Activated CD4-positive, alpha-beta T cell treated with anti-CD3 and anti-CD28 coated beads, Interleukin-10, Interleukin-2, amounts not matched to agents 100 ng/mL and 50 ng/mL, durations not matched to agents 16 hours and 8 hours (primary cell): ENCODE data around the gene DPYSL3.

Experiments used
- DNase-seq: peaks from one replicate; pipeline ENCODE4 v3.0.0-alpha.2; 2020

Gene DPYSL3

DNA sequence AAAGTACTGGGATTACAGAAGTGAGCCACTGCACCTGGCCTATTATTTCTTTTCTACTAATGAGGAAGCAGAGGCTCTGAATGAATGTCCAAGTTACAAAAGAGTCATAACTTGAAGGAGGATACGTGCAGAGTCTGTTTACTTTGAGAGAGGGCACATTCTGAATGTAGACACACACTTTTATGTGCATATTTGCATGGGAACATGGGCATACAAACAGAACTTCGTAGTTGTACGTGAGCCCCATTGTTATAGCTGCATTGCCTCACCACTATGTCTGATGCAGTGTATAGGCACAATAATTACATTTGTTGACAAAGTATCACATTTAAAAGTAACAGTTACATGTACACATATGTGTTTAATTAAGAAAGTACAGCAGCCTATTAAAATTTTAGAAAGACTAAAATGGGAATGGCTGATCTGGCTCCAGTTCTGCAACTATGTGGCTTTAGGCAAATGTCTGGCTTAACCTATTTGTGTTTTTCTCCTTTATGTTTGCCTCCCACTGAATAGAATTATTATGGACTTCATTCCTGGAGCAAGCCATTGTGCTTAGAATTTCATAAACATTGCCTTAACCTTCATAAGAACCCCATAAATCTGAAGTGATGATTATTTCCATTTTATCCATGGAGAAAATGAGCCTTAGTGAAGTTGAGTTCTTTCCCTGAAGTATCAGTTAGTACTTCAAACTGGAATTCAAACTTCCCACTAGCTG, 3.0 kb upstream of the DPYSL3 start:
- DNase-seq = no peak

DNA sequence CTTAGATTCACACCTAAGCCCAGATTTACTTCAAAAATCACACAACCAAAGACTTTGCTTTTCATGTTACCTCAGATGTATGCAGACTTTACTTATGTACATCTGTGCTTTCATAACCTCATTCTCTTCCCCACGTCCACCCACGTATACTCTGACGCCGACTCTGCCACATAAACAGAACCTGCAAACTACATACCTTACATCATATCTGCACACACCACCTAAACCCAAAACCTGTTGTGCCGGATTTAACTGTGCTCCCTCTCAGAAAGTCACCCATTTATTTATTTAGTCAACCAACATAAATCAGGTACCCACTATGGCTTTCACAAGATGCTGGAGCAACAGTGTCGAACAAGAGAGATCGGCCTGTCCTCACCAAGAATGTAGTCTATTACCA, 1.0 kb upstream of the DPYSL3 start:
- DNase-seq = no peak

DNA sequence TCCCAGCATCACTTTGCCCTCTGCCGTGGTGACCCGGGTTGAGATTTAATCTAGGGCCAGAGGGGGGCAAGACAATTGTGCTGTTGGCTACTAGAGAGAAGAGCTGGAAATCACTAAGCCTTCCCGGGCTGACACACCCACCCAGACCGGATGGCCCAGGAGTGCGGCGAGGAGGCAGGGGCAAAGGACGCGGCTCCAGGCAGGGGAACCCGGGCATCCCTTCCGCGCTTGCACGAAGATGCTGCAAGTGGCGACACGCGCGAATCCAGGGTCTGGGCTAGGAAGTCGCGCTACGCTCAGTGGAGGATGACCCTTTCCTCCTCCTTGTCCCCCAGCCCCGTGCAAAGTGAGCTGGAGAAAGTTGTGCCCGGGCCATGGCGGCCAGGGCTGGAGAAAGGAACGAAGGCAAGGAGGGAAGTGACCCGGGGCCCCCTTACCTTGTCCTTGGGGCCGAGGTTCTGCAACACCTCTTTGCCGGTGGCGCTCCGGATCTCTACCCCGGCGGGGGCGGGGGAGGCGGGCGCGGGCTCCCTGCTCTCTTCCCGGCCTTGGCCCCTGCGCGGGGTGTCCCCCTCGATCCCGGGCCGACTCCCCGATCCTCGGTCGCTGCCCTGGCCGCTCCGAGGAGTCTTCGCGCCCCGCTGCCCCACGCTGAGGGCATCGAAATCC, 693 bp downstream of the DPYSL3 start:
- no peak for DNase-seq

DNA sequence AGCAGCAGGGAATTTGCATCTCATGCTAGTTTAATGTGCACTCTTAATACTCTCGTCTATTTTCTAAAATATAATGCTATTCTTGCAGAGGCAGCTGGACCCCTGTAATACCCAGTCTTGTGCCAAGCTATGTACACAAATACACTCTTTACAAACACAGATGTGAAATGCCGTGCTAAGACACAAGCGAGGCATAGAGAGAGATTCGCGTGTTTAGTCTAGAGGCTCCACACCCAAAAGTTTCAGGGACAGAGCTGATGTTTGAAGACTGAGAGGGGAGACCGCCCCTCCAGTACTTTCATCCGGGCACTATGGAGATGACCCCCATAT, 1.2 kb downstream of the DPYSL3 start:
- no peak for DNase-seq

DNA sequence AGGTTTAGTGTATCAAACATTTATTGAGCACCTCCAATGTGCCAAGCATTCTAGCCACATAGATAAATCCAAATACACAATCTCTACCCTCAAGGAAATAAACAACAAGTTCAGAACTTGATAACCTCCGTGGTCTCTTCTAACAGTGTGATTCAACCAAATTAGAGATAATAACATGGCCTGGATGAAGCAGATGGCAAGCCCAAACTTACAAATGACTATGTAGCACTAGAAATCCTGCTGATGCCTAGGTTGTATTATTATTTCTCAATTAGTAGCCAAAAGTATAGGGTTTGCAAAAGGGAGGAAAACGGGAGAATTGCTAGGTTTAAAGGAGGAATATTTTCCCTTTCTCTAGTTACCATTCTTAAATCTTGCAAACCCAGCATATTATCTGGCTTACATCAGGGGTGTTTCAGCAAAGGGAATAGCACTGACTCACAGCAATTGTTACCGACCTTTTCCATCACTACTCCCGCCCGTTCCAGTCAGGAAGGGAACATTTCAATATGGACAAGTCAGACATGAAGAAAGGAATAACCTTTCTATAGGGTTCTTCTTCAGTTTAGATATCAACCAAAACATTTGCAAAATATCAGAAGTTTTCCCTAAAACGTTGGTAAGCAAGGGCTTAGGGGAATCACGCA, 2.3 kb downstream of the DPYSL3 start:
- no peak for DNase-seq

DNA sequence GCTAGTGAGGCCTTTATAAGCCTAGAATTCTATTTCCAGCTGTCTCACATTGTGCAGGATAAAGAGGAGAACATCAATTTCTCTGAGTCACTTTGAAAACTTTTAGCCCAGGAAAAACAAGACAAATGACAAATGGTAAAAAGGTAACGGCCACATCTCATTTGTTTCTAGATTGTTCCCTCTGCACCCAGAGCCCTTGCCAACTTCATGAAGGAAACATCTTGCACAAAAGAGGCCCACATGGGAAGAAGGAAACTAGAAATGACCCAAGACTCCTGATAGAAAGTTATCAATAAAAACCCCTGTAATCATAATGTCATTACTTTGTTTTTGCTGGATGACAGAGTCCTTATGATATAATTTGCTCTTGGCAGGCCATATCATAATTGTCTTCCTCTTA, 5.3 kb downstream of the DPYSL3 start:
- DNase-seq = no peak

DNA sequence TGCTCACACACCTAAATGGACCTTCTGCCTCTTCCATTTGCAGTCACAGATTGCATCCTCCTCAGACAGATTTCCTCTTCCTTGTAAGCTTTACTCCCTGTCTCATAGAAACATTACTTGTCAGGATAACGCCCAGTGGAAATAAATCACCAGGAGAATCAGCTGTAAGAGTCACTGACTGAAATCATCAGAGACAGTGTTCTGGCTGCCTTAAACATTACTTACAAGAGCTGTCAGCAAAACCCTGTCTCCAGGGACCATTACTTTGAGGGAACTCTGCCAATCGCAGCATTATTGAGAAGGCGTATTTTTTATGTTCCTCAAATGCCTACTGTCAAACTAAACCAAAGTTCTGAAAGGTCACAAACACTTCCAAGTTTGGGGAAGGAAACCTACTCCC, 5.9 kb downstream of the DPYSL3 start:
- no peak for DNase-seq

DNA sequence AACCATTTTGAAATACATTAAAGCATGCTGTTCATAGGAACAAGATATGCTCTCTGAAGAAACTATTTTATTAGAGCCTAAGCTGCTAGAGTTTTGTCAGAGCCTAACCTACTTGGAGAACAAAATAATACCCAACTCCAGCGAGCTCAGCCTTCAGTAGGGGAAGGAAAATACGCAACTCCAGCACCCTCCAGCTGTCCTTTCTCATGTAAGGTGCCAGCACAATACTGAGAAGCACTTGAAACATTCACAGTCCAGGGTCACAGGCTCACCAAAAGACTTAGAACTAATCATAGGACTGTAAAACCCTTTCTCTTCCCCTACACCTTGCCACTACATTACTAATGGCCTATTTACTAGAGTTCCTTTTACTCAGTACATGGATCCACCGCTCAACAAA, 18.9 kb downstream of the DPYSL3 start:
- no peak for DNase-seq

DNA sequence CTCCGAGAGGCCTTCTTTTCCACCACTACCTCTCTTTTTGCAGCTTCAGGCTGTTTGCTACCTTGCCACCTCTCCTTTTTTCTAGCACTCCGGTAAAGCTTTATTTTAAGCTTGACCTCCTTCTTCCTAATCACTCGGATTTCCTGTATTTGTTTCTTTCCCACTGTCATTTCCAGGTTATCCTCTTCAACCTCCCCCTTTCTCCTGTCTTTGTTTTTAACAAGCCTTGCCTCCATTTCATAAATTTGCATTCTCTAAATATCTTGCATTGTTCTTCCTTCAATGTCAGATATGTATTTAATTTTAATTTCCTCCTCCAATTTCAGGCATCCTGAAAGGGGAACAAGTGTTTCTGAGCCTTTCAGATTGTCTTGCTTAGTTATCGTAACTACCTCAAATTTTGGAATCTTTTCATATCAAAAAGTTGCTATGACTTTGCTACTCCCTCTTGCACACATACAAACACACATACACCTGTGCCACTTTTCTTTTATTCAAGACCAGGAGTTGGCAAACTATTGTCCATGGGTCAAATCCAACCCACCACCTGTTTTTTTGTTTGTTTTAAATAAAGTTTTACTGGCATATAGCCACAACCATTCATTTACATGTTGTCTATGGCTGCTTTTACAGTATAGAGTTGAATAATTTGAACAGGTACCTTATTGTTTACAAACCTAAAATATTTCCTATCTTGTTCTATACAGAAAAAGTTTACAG, 22.7 kb downstream of the DPYSL3 start:
- no peak for DNase-seq

DNA sequence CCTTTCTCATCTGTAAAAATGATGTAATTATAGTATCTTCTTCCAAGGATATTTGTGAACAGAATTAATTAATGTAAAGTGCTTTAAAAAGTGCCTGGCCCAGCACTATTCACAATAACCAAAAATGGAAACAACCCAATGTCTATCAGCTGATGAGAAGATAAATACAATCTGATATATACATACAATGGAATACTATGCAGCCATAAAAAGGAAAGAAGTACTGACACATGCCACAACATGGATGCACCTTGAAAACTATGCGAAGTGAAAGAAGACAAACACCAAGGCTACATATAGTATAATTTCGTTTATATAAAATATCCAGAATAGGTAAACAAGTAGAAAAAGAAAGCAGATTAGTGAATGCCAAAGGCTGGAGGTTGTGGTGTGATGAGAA, 24.1 kb downstream of the DPYSL3 start:
- no peak for DNase-seq

DNA sequence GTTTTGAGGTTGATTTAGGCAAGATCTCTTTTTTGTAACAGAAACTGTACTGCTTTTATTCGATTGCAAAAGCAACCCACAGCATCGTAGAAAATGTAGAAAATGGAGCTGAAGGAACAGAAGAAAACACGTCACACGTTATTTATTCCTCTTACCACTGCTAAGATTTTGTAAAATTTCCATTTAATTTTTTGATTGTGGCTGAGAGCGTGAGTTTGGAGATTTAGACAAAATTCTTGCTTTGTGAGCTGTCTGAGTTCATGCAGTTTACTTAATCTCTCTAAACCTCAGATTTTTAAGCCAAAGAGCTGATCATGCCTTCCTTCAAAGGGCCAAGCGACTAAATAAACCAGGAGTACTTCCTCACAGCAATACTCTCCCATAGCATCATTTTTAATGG, 24.8 kb downstream of the DPYSL3 start:
- no peak for DNase-seq

DNA sequence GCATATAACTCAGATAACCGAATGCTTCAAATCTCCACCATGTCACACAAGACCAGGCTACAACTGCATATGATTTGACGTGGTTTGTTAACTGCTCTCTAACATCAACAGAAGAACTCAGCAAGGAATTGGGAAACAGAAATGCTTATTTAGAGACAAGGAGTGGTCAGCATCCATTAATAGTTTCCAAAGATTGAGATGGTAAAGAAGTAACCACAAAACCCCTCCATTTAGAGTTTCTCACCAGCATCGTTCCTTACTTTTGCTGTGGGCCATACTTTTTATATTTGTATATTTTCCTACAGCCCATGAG, 25.2 kb downstream of the DPYSL3 start:
- DNase-seq = no peak

DNA sequence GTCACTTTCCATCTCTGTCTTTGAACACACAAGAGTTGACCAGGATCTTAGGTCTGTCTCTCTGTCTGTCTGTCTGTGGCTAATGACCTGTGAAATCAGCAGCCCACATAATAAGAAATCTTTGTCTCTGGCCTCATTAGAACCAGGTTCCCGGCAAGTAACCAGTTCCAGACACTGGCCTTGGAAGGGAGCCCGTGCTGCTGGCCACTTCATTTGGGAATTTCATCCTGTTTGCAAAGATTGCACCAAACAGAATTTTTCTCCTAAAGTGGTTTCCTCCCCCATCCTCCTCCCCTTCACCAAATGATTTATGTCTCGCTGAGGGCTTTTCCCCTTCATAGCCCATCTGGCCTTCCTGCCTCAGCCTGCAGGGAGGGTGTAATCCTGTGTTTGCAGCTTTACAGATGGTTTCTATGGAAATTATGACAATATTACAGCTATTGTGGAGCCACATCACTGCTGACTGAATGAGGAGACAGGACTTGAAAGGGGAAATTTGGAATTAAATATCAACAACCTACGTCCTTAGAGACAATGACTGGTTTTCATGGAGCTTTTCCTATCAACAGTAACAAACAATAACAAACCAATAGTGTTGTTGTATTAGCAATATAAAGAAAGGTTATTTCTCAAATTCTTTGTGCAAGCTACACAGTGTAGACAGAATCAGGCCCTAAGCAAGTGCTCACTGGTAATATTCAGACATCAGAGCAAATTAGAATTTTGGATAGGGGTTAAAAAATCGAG, 25.7 kb downstream of the DPYSL3 start:
- DNase-seq = no peak

DNA sequence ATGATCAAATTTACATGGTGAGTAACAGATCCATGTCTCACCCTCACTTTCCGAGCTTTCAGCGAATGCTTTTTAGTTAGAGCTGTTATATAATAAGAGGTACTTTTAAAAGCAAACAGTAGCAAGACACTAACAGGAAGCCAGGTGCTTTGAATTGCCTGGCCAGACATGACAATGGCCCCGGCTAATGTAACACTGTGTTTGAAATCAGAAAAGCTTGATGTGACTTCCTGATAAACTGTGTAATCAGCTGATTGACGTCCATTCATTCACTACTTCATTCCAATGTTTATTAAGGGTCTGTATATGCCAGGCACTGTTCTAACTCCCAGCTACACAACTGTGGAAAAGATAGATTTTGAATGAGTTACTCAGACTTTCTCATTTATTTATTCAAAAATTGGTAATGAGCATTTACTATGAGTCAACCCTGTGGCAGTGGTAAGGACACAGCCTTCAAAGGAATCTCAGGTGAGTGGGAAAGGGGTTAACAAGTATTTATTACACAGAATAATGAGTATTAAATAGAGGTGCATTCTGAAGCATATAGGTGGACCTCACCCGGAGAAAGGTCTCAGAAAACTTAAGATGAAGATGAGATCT, 26.6 kb downstream of the DPYSL3 start:
- DNase-seq = no peak

DNA sequence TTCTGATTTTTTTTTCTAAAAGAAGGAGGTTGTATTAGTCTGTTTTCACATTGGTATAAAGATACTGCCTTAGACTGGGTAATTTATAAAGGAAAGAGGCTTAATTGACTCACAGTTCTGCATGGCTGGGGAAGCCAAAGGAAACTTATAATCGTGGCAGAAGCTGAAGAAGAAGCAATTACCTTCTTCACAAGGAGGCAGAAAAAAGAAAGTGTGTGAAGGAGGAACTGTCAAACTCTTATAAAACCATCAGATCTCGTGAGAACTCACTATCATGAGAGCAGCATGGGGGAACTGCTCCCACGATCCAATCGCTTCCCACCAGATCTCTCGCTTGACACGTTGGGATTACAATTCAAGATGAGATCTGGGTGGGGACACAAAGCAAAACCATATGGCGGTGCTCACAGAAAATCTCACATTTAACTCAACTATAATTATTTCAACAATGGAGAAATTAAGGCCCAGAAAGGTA, 27.1 kb downstream of the DPYSL3 start:
- DNase-seq = no peak

DNA sequence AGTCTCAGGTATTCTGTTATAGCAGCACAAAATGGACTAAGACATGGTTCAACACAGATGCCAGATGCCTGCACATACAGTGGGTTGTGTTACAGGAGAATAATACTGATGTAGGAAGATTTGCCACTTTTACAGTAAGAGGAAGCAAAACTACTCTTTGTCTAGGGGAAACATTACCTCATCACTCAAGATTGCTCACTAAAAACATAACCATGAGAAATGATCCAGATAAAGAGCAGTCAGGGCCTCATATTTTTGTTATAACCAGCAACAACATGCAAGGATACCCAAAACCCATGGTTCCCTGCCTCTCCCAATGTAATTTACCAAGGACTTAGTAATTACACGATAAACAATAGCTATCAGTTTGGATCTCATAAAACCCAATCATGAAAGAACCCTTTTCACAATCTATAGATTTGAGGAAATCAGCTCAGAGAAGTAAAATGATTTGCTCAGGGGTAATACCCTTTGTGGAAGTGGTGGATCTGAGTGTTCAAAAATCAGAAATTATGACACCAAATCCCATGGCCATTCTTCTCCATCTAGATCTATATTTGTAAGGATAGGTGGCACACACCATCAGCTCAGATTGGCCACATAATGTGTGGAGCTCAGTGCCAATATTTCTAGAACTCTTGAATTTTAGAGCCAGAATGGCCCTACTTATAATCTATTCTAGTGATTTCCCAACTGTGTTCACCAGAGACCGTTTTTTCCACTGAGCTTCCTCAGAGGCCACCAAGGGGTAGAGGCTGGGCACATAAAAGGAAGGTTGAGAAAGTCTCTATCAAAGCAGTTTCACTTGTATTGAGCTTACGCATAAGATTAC, 27.8 kb downstream of the DPYSL3 start:
- DNase-seq = no peak

DNA sequence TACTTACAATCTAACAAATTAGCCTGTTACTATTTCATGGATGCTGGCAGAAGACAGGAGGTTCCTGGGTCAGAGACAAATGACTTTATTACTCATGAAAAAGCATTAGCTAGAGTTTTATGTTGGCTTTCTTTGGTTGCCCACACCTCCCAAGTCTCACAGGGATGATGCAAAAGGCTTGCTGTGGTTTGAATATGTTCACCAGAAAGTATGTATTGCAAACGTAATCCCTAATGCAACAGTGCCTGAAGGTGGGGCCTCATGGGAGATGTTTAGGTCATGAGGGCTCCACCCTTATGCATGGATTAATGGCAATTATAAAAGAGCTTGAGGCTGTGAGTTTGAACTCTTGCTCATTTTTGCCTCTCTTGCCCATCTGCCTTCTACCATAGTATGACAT, 28.5 kb downstream of the DPYSL3 start:
- no peak for DNase-seq

DNA sequence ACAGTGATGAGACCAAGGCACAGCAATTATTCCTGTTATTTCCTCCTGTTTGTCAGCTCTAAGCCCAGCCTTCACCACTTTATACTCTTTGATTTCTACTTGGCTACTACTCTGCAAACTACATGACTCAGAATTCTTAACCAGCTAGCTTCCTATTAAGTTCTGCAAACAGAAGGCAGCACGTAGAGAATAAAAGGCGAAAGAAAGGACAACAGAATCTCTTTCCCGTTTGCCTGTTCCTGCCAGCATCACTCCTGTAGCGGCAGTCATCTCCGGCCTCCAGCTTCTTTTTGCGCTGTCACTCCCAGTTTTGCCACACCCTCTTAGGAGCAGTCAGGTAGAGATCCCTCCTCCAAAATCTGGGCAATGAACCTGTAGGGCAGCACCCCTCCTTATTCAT, 29.9 kb downstream of the DPYSL3 start:
- no peak for DNase-seq

DNA sequence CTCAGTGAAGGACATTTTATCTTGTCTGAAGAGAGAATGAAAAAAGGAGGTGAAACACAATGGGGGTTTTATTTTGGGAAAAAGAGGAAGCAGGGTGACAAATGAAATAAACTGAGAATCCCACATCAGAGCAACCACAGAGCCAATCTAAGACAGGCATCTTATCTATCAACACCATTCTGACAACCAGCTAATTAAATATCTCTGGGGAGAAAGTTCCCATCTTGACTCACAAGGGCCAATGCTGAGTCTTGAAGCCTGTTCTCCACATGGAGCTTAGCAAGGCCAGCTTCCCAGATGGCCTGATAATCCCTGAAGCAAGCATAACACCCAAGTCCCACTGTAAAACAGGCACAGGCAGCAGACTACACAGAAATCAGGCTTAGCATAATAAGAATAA, 30.4 kb downstream of the DPYSL3 start:
- no peak for DNase-seq

DNA sequence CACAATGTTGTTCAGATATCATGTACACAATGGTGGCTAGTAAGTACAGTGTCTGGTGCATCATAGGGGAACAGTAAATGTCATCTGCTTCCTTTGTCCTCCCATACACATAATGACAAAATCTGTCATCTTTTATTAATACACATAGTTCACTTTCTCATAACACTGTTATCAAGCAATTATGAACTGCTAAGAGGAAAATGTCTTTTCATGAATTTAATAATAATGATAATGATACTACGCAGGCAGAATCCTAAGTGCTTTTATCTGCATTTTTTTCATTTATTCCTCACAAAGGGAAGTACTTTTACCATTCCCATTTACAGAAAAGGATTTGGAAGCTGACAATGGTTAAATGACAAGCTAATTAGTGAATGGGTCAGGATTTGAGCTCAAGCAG, 35.7 kb downstream of the DPYSL3 start:
- DNase-seq = no peak

DNA sequence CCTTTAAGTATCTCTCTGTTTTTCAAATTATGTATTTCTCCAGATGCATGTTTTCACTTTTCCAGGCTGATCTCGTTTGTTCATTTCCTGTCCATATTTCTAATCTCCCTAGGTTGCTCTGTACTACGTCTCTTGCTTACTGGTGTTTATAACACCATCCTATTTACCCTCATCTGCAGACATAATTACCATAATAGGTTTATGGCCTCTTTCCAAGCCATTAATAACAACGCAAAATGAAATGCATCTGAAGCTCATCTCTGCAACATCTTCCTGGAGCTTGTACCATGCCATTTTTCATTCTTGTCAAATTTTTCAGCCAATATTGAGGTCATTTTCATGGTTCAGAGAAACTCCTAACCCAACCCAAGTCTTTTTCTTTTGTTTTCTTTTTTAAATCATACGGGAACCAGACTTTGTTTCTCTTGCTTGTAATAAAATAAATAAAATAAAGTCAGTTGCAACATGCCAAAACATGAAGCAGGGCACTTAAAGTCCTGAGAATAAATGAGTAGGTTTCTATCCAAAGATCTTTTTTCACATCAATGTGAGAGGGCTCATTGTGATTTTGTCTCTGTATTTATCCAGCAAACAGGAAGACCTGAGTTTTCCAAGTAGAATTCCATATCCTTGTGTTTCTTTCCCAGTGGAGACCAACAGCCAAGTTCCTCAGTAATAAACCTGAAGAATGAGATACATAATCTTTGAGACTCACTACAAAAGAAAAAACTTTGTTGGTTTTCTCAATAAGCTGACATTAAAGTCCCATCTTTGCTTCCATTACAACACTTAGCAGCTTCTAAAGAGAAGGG, 37.0 kb downstream of the DPYSL3 start:
- no peak for DNase-seq
